Measurements from ENCODE around the gene PHF20. TPM values are rescaled to one million over a fixed set of nuclear protein-coding genes. Genes with fewer than 3 reads are reported as not detected.
"Not testable (repeated sequence)": the region's sequence is repeated elsewhere in the genome, so short reads cannot be mapped to it uniquely, and the experiment has no call there.

The PHF20 gene
- 10 to 100 TPM; 13.0 to 15.8 TPM for polyA plus RNA-seq

GRCh38 chr20:35771689-35772562, at the start of gene PHF20:
TSS of gene PHF20 (plus strand) at chr20:35772015. CDS start at chr20:35801523, 29,508 bp downstream.
- peaks cover 4 to 8% of the 10 kb centered on the region in 2 donors for H3K4me1 ChIP-seq (ENCODE audit: control insufficient read depth in 2 of 2, insufficient read depth in 2 of 2, low read length in 1 of 2)
- H3K27me3 ChIP-seq (ENCODE audit: control insufficient read depth in 1 of 2, insufficient read depth in 2 of 2, low read length in 2 of 2), result no peaks in the 10 kb centered on the region
- no peaks in the 10 kb centered on the region for H3K9me3 ChIP-seq (ENCODE audit: control insufficient read depth in 2 of 2, insufficient read depth in 1 of 2, low read depth in 1 of 2, low read length in 1 of 2)
- peak within 1 kb of the TSS; percentile 95 for H3K27ac ChIP-seq (ENCODE audit: low read depth in 2 of 2, low read length in 1 of 2)
- peaks cover 0 to 4% of the 10 kb centered on the region in 2 donors for H3K36me3 ChIP-seq (ENCODE audit: control insufficient read depth in 2 of 2, insufficient read depth in 2 of 2, low read length in 1 of 2)
- H3K4me3 ChIP-seq (ENCODE audit: low read depth in 1 of 2, low read length in 2 of 2), result peak within 1 kb of the TSS; percentile 65 to 84
- 4% methylated on average over 60 to 87 of the region's 87 CpGs for WGBS, 2 donors

- peaks cover 18 to 36% of the 10 kb centered on the region in 2 donors for H3K36me3 ChIP-seq (ENCODE audit: control insufficient read depth in 2 of 2, insufficient read depth in 2 of 2, low read length in 1 of 2)
- H3K4me3 ChIP-seq (ENCODE audit: low read depth in 1 of 2, low read length in 2 of 2); H3K4me1 ChIP-seq (ENCODE audit: control insufficient read depth in 2 of 2, insufficient read depth in 2 of 2, low read length in 1 of 2); H3K9me3 ChIP-seq (ENCODE audit: control insufficient read depth in 2 of 2, insufficient read depth in 1 of 2, low read depth in 1 of 2, low read length in 1 of 2); H3K27ac ChIP-seq (ENCODE audit: low read depth in 2 of 2, low read length in 1 of 2); H3K27me3 ChIP-seq (ENCODE audit: control insufficient read depth in 1 of 2, insufficient read depth in 2 of 2, low read length in 2 of 2): not testable (repeated sequence)
- 90% methylated on average over 4 of the region's 4 CpGs for WGBS, 2 donors
Measured at GRCh38 chr20:35723275-35723639, 48.6 kb upstream of the PHF20 start.

- H3K36me3 ChIP-seq (ENCODE audit: control insufficient read depth in 2 of 2, insufficient read depth in 2 of 2, low read length in 1 of 2), result peaks cover 21 to 36% of the 10 kb centered on the region in 2 donors
- 94 to 96% methylated on average over 12 of the region's 12 CpGs for WGBS, 2 donors
- not testable (repeated sequence) for H3K4me3 ChIP-seq (ENCODE audit: low read depth in 1 of 2, low read length in 2 of 2); H3K9me3 ChIP-seq (ENCODE audit: control insufficient read depth in 2 of 2, insufficient read depth in 1 of 2, low read depth in 1 of 2, low read length in 1 of 2); H3K4me1 ChIP-seq (ENCODE audit: control insufficient read depth in 2 of 2, insufficient read depth in 2 of 2, low read length in 1 of 2); H3K27me3 ChIP-seq (ENCODE audit: control insufficient read depth in 1 of 2, insufficient read depth in 2 of 2, low read length in 2 of 2); H3K27ac ChIP-seq (ENCODE audit: low read depth in 2 of 2, low read length in 1 of 2)
Measured at GRCh38 chr20:35723652-35724320, 48.0 kb upstream of the PHF20 start.

GRCh38 chr20:35724321-35725230, 47.2 kb upstream of the PHF20 start:
- Histone ChIP-seq H3K36me3 (ENCODE audit: control insufficient read depth in 2 of 2, insufficient read depth in 2 of 2, low read length in 1 of 2) (peaks cover 22 to 34% of the 10 kb centered on the region in 2 donors), H3K4me3 (ENCODE audit: low read depth in 1 of 2, low read length in 2 of 2) (no peak overlapping the region), H3K27me3 (ENCODE audit: control insufficient read depth in 1 of 2, insufficient read depth in 2 of 2, low read length in 2 of 2) (no peaks in the 10 kb centered on the region), H3K4me1 (ENCODE audit: control insufficient read depth in 2 of 2, insufficient read depth in 2 of 2, low read length in 1 of 2) (no peaks in the 10 kb centered on the region), H3K9me3 (ENCODE audit: control insufficient read depth in 2 of 2, insufficient read depth in 1 of 2, low read depth in 1 of 2, low read length in 1 of 2) (no peaks in the 10 kb centered on the region), H3K27ac (ENCODE audit: low read depth in 2 of 2, low read length in 1 of 2) (no peak overlapping the region)
- 78 to 80% methylated on average over 13 of the region's 13 CpGs for WGBS, 2 donors

GRCh38 chr20:35726842-35727711, 44.7 kb upstream of the PHF20 start:
- no peak overlapping the region for H3K4me3 ChIP-seq (ENCODE audit: low read depth in 1 of 2, low read length in 2 of 2)
- H3K4me1 ChIP-seq (ENCODE audit: control insufficient read depth in 2 of 2, insufficient read depth in 2 of 2, low read length in 1 of 2), result no peaks in the 10 kb centered on the region
- peaks cover 12 to 26% of the 10 kb centered on the region in 2 donors for H3K36me3 ChIP-seq (ENCODE audit: control insufficient read depth in 2 of 2, insufficient read depth in 2 of 2, low read length in 1 of 2)
- 93 to 95% methylated on average over 20 of the region's 20 CpGs for WGBS, 2 donors
- no peak overlapping the region for H3K27ac ChIP-seq (ENCODE audit: low read depth in 2 of 2, low read length in 1 of 2)
- no peaks in the 10 kb centered on the region for H3K27me3 ChIP-seq (ENCODE audit: control insufficient read depth in 1 of 2, insufficient read depth in 2 of 2, low read length in 2 of 2)
- H3K9me3 ChIP-seq (ENCODE audit: control insufficient read depth in 2 of 2, insufficient read depth in 1 of 2, low read depth in 1 of 2, low read length in 1 of 2), result no peaks in the 10 kb centered on the region

GRCh38 chr20:35729283-35729807, 42.5 kb upstream of the PHF20 start:
- H3K27ac ChIP-seq (ENCODE audit: low read depth in 2 of 2, low read length in 1 of 2), result no peak overlapping the region
- H3K4me1 ChIP-seq (ENCODE audit: control insufficient read depth in 2 of 2, insufficient read depth in 2 of 2, low read length in 1 of 2), result no peaks in the 10 kb centered on the region
- WGBS, 2 donors, result 75 to 77% methylated on average over 7 of the region's 7 CpGs
- no peak overlapping the region for H3K4me3 ChIP-seq (ENCODE audit: low read depth in 1 of 2, low read length in 2 of 2)
- no peaks in the 10 kb centered on the region for H3K27me3 ChIP-seq (ENCODE audit: control insufficient read depth in 1 of 2, insufficient read depth in 2 of 2, low read length in 2 of 2)
- H3K36me3 ChIP-seq (ENCODE audit: control insufficient read depth in 2 of 2, insufficient read depth in 2 of 2, low read length in 1 of 2), result peaks cover 12 to 23% of the 10 kb centered on the region in 2 donors
- no peaks in the 10 kb centered on the region for H3K9me3 ChIP-seq (ENCODE audit: control insufficient read depth in 2 of 2, insufficient read depth in 1 of 2, low read depth in 1 of 2, low read length in 1 of 2)

- WGBS, 2 donors, result 71 to 82% methylated on average over 2 of the region's 2 CpGs
- no peaks in the 10 kb centered on the region for H3K4me1 ChIP-seq (ENCODE audit: control insufficient read depth in 2 of 2, insufficient read depth in 2 of 2, low read length in 1 of 2)
- H3K36me3 ChIP-seq (ENCODE audit: control insufficient read depth in 2 of 2, insufficient read depth in 2 of 2, low read length in 1 of 2), result peaks cover 10 to 22% of the 10 kb centered on the region in 2 donors
- no peak overlapping the region for H3K27ac ChIP-seq (ENCODE audit: low read depth in 2 of 2, low read length in 1 of 2)
- H3K27me3 ChIP-seq (ENCODE audit: control insufficient read depth in 1 of 2, insufficient read depth in 2 of 2, low read length in 2 of 2), result no peaks in the 10 kb centered on the region
- H3K4me3 ChIP-seq (ENCODE audit: low read depth in 1 of 2, low read length in 2 of 2), result no peak overlapping the region
- H3K9me3 ChIP-seq (ENCODE audit: control insufficient read depth in 2 of 2, insufficient read depth in 1 of 2, low read depth in 1 of 2, low read length in 1 of 2), result no peaks in the 10 kb centered on the region
Measured at GRCh38 chr20:35729836-35730582, 41.8 kb upstream of the PHF20 start.

Data from esophagus (tissue), 2 donors.